ENCODE measurements around the gene ACBD3. TPM values are rescaled to one million over a fixed set of nuclear protein-coding genes. Genes with fewer than 3 reads are reported as not detected.
"Not testable (repeated sequence)": the region's sequence is repeated elsewhere in the genome, so short reads cannot be mapped to it uniquely, and the experiment has no call there.

The ACBD3 gene
- total and polyA plus RNA-seq, 2 donors from 2014 or later, result 12.4 to 43.1 TPM

GRCh38 chr1:226204198-226204597 lies 17.7 kb upstream of the ACBD3 start:
- Histone ChIP-seq H3K36me3 (ENCODE audit: control insufficient read depth in 2 of 3, insufficient read depth in 3 of 3, low read length in 3 of 3) (no peaks in the 10 kb centered on the region), H3K9ac (ENCODE audit: low read length in 3 of 3) (no peak overlapping the region), H3K9me3 (ENCODE audit: control insufficient read depth in 2 of 3, insufficient read depth in 1 of 3, low read length in 3 of 3) (no peaks in the 10 kb centered on the region), H3K4me3 (ENCODE audit: low read length in 3 of 3) (no peak overlapping the region), H3K4me1 (ENCODE audit: control insufficient read depth in 2 of 3, insufficient read depth in 2 of 3, low read depth in 1 of 3, low read length in 3 of 3) (no peaks in the 10 kb centered on the region), H3K27ac (ENCODE audit: low read depth in 2 of 2, low read length in 2 of 2) (no peak overlapping the region), H3K27me3 (ENCODE audit: control insufficient read depth, insufficient read depth, low read length) (no peaks in the 10 kb centered on the region)
- TF ChIP-seq, protein P1, sequence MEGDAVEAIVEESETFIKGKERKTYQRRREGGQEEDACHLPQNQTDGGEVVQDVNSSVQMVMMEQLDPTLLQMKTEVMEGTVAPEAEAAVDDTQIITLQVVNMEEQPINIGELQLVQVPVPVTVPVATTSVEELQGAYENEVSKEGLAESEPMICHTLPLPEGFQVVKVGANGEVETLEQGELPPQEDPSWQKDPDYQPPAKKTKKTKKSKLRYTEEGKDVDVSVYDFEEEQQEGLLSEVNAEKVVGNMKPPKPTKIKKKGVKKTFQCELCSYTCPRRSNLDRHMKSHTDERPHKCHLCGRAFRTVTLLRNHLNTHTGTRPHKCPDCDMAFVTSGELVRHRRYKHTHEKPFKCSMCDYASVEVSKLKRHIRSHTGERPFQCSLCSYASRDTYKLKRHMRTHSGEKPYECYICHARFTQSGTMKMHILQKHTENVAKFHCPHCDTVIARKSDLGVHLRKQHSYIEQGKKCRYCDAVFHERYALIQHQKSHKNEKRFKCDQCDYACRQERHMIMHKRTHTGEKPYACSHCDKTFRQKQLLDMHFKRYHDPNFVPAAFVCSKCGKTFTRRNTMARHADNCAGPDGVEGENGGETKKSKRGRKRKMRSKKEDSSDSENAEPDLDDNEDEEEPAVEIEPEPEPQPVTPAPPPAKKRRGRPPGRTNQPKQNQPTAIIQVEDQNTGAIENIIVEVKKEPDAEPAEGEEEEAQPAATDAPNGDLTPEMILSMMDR (IDR thresholded peaks at IDR 0.05; ENCODE audit: borderline replicate concordance, extremely low read depth, insufficient read depth), result no peak
- no peak for FAIRE-seq
- DNase-seq, result no peak
- intact Hi-C loops (cut with DNase I), result no loop called here

DNA sequence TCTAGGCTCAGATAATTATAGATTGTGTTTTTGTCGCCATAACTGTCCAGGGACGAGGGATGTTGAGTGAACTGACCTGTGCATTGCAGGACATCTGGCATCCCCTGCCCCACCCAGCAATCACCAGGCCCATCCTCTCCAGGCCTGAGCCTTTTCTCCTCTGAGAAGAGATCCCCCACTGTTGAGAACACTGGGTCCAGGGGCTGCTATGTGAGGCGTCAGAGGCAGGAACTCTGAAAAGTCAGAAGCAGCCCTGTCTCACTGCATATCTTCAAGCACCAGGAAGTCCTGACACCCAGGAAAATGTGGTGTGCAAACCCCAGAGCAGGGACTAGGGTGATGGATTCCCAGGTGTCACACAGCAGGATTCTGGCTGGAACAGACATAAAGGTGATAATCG lies 17.1 kb upstream of the ACBD3 start:
- intact Hi-C loops (cut with DNase I), result no loop called here
- DNase-seq (no peak), FAIRE-seq (no peak)
- Histone ChIP-seq H3K4me3 (ENCODE audit: low read length in 3 of 3) (no peak overlapping the region), H3K9ac (ENCODE audit: low read length in 3 of 3) (no peak overlapping the region), H3K36me3 (ENCODE audit: control insufficient read depth in 2 of 3, insufficient read depth in 3 of 3, low read length in 3 of 3) (no peaks in the 10 kb centered on the region), H3K27me3 (ENCODE audit: control insufficient read depth, insufficient read depth, low read length) (no peaks in the 10 kb centered on the region), H3K27ac (ENCODE audit: low read depth in 2 of 2, low read length in 2 of 2) (no peak overlapping the region), H3K4me1 (ENCODE audit: control insufficient read depth in 2 of 3, insufficient read depth in 2 of 3, low read depth in 1 of 3, low read length in 3 of 3) (no peaks in the 10 kb centered on the region), H3K9me3 (ENCODE audit: control insufficient read depth in 2 of 3, insufficient read depth in 1 of 3, low read length in 3 of 3) (no peaks in the 10 kb centered on the region)
- TF ChIP-seq, protein P1 (IDR thresholded peaks at IDR 0.05; ENCODE audit: borderline replicate concordance, extremely low read depth, insufficient read depth), result no peak

DNA sequence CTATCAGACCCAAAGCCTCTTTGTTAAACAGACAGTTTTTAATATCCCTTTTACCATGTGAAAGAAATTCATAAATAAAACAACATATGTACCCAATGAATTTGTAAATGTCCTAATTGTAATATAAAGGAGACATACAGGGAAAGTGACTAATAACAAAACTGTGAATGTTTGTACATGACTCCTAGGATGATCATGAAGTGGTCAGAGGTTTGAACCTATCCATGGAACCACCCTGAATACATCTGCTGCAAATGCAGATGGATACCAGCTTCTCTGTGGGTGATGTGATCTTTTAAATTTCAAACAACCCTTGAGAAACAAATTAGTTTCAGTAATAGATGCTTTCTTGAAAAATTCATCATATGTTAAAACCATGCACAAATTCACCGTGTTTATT lies 16.7 kb upstream of the ACBD3 start:
- Histone ChIP-seq H3K4me1 (ENCODE audit: control insufficient read depth in 2 of 3, insufficient read depth in 2 of 3, low read depth in 1 of 3, low read length in 3 of 3) (no peaks in the 10 kb centered on the region), H3K9ac (ENCODE audit: low read length in 3 of 3) (no peak overlapping the region), H3K36me3 (ENCODE audit: control insufficient read depth in 2 of 3, insufficient read depth in 3 of 3, low read length in 3 of 3) (no peaks in the 10 kb centered on the region), H3K27me3 (ENCODE audit: control insufficient read depth, insufficient read depth, low read length) (no peaks in the 10 kb centered on the region), H3K4me3 (ENCODE audit: low read length in 3 of 3) (no peak overlapping the region), H3K9me3 (ENCODE audit: control insufficient read depth in 2 of 3, insufficient read depth in 1 of 3, low read length in 3 of 3) (no peaks in the 10 kb centered on the region), H3K27ac (ENCODE audit: low read depth in 2 of 2, low read length in 2 of 2) (no peak overlapping the region)
- intact Hi-C loops (cut with DNase I), result no loop called here
- FAIRE-seq (no peak), DNase-seq (no peak)
- TF ChIP-seq, protein P1 (IDR thresholded peaks at IDR 0.05; ENCODE audit: borderline replicate concordance, extremely low read depth, insufficient read depth), result no peak

DNA sequence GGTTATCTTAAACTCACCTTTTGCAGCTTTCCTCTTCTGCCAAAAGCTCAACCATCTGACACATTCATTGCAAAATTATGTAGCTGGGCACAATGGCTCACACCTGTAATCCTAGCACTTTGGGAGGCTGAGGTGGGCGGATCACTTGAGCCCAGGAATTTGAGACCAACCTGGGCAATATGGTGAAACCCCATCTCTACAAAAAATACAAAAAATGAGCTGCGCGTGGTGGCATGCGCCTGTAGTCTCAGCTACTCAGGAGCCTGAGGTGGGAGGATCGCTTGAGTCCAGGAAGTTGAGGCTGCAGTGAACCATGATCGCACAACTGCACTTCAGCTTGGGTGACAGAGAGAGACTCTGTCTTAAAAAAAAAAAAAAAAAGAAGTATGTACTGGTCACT lies 16.1 kb upstream of the ACBD3 start:
- DNase-seq; H3K4me3 ChIP-seq (ENCODE audit: low read length in 3 of 3); intact Hi-C loops (cut with DNase I); H3K27ac ChIP-seq (ENCODE audit: low read depth in 2 of 2, low read length in 2 of 2); H3K9ac ChIP-seq (ENCODE audit: low read length in 3 of 3); H3K9me3 ChIP-seq (ENCODE audit: control insufficient read depth in 2 of 3, insufficient read depth in 1 of 3, low read length in 3 of 3); H3K27me3 ChIP-seq (ENCODE audit: control insufficient read depth, insufficient read depth, low read length); H3K4me1 ChIP-seq (ENCODE audit: control insufficient read depth in 2 of 3, insufficient read depth in 2 of 3, low read depth in 1 of 3, low read length in 3 of 3); FAIRE-seq; H3K36me3 ChIP-seq (ENCODE audit: control insufficient read depth in 2 of 3, insufficient read depth in 3 of 3, low read length in 3 of 3): not testable (repeated sequence)
